Cardiac muscle cell (in vitro differentiated cells and primary cell): ENCODE measurements around the gene PAK4. TPM values are rescaled to one million over a fixed set of nuclear protein-coding genes. Genes with fewer than 3 reads are reported as not detected.
A peak's percentile ranks its signal among the peaks of the same experiment; 100 is the strongest.

Source experiments
- DNase-seq, 2 donors: peaks; one replicate each; pipeline versions ENCODE4 v3.0.0 to v3.0.0-alpha.2; 2010 to 2017; ENCODE audit warnings: low read depth in 1 of 2, low spot score in 1 of 2
- H3K27ac ChIP-seq: fragments of 200-600 bp; sonication (generic); 2 replicates; pipeline ENCODE4 v1.5.1; 2016
- H3K27me3 ChIP-seq: fragments of 200-600 bp; sonication (generic); 2 replicates; pipeline ENCODE4 v1.6.0; 2016; ENCODE audit warnings: control low read depth
- H3K36me3 ChIP-seq: fragments of 200-600 bp; sonication (generic); 2 replicates; pipeline ENCODE4 v1.5.1; 2016; ENCODE audit warnings: control low read depth
- H3K4me1 ChIP-seq: fragments of 200-600 bp; sonication (generic); 2 replicates; pipeline ENCODE4 v1.8.1; 2017; ENCODE audit warnings: low read depth, mild to moderate bottlenecking, mixed run types
- H3K4me3 ChIP-seq: fragments of 200-600 bp; sonication (generic); 2 replicates; pipeline ENCODE4 v1.5.1; 2016; ENCODE audit warnings: mild to moderate bottlenecking
- H3K9me3 ChIP-seq: fragments of 200-600 bp; sonication (generic); 2 replicates; pipeline ENCODE4 v1.5.1; 2017; ENCODE audit warnings: low read depth, mild to moderate bottlenecking, control low read depth
- polyA plus RNA-seq: library from polyadenylated mRNA; unstranded; fragments of >200 nt; fragmentation: Nextera tagmentation; extraction: Ambion mirVana; gene quantifications from 2 replicates; pipeline ENCODE4 v1.2.1, GENCODE V29; 2016
- total RNA-seq: library from RNA; depleted of rRNA; stranded (reverse); fragments of >200 nt; gene quantifications from 2 replicates; pipeline ENCODE4 v1.2.3, GENCODE V29; 2016
- TF ChIP-seq, protein P1 (sequence below): IDR thresholded peaks from 2 replicates; pipeline ENCODE4 v1.5.1; 2012; ENCODE audit warnings: low read depth, mild to moderate bottlenecking, low read length

Gene PAK4
- total and polyA plus RNA-seq, 2 experiments from 2014 or later, result 32.5 to 57.9 TPM

DNA sequence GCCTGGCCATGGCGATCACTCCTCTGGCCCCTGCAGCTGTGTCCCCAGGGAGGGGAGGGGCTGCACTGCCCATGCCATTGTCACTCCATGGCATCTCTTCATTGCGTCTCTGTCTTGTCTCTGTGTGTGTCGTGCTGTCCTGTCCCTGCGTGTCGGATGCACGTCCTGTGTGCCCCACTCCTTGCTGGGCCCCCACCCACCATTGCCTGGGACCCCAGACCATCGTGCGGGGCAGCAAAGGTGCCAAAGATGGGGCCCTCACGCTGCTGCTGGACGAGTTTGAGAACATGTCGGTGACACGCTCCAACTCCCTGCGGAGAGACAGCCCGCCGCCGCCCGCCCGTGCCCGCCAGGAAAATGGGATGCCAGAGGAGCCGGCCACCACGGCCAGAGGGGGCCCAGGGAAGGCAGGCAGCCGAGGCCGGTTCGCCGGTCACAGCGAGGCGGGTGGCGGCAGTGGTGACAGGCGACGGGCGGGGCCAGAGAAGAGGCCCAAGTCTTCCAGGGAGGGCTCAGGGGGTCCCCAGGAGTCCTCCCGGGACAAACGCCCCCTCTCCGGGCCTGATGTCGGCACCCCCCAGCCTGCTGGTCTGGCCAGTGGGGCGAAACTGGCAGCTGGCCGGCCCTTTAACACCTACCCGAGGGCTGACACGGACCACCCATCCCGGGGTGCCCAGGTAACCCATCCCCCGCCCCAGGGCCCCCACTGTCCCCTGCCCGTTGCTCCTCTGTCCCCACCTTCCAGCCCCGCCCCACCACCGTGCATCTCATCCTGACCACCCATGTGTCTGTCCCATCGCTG is 47.3 kb downstream of the PAK4 start:
- no peak overlapping the region for H3K4me3 ChIP-seq
- no peaks in the 10 kb centered on the region for H3K9me3 ChIP-seq
- no peaks in the 10 kb centered on the region for H3K36me3 ChIP-seq
- no peaks in the 10 kb centered on the region for H3K27me3 ChIP-seq
- DNase-seq, result no peak
- TF ChIP-seq, protein P1, sequence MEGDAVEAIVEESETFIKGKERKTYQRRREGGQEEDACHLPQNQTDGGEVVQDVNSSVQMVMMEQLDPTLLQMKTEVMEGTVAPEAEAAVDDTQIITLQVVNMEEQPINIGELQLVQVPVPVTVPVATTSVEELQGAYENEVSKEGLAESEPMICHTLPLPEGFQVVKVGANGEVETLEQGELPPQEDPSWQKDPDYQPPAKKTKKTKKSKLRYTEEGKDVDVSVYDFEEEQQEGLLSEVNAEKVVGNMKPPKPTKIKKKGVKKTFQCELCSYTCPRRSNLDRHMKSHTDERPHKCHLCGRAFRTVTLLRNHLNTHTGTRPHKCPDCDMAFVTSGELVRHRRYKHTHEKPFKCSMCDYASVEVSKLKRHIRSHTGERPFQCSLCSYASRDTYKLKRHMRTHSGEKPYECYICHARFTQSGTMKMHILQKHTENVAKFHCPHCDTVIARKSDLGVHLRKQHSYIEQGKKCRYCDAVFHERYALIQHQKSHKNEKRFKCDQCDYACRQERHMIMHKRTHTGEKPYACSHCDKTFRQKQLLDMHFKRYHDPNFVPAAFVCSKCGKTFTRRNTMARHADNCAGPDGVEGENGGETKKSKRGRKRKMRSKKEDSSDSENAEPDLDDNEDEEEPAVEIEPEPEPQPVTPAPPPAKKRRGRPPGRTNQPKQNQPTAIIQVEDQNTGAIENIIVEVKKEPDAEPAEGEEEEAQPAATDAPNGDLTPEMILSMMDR, result no peak
- no peak overlapping the region for H3K27ac ChIP-seq
- peaks cover 34% of the 10 kb centered on the region for H3K4me1 ChIP-seq

DNA sequence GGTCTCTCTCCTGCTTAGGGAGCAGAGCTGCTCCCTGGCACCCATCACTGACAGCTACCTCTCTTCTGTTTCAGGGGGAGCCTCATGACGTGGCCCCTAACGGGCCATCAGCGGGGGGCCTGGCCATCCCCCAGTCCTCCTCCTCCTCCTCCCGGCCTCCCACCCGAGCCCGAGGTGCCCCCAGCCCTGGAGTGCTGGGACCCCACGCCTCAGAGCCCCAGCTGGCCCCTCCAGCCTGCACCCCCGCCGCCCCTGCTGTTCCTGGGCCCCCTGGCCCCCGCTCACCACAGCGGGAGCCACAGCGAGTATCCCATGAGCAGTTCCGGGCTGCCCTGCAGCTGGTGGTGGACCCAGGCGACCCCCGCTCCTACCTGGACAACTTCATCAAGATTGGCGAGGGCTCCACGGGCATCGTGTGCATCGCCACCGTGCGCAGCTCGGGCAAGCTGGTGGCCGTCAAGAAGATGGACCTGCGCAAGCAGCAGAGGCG is 48.0 kb downstream of the PAK4 start:
- Histone ChIP-seq H3K4me3 (no peak overlapping the region), H3K27me3 (no peaks in the 10 kb centered on the region), H3K36me3 (peaks cover 2% of the 10 kb centered on the region), H3K4me1 (peaks cover 34% of the 10 kb centered on the region), H3K9me3 (no peaks in the 10 kb centered on the region), H3K27ac (no peak overlapping the region)
- TF ChIP-seq, protein P1, result no peak
- DNase-seq, result no peak

DNA sequence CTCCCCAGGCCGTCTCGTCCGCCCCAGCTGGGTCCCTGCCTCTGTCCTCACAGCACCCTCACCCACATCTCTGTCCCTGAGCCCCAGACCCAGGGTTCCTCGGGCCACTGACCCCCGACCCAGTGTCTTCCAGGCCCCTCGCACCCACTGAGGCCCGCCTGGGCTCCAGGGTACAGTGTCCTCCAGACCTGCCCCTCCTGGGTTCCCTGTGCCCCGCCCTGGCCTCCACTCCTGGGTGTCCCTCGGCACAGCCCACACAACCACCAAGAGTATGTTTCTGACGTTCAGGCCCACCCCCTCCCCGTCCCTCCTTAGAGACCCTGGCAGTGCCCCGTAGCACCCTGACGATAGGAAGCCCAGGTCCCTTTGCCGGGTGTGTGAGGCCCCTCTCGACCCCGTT is 48.6 kb downstream of the PAK4 start:
- no peak overlapping the region for H3K4me3 ChIP-seq
- no peaks in the 10 kb centered on the region for H3K27me3 ChIP-seq
- DNase-seq, result no peak
- H3K4me1 ChIP-seq, result peaks cover 34% of the 10 kb centered on the region
- no peak overlapping the region for H3K27ac ChIP-seq
- TF ChIP-seq, protein P1, result no peak
- peaks cover 2% of the 10 kb centered on the region for H3K36me3 ChIP-seq
- H3K9me3 ChIP-seq, result no peaks in the 10 kb centered on the region

DNA sequence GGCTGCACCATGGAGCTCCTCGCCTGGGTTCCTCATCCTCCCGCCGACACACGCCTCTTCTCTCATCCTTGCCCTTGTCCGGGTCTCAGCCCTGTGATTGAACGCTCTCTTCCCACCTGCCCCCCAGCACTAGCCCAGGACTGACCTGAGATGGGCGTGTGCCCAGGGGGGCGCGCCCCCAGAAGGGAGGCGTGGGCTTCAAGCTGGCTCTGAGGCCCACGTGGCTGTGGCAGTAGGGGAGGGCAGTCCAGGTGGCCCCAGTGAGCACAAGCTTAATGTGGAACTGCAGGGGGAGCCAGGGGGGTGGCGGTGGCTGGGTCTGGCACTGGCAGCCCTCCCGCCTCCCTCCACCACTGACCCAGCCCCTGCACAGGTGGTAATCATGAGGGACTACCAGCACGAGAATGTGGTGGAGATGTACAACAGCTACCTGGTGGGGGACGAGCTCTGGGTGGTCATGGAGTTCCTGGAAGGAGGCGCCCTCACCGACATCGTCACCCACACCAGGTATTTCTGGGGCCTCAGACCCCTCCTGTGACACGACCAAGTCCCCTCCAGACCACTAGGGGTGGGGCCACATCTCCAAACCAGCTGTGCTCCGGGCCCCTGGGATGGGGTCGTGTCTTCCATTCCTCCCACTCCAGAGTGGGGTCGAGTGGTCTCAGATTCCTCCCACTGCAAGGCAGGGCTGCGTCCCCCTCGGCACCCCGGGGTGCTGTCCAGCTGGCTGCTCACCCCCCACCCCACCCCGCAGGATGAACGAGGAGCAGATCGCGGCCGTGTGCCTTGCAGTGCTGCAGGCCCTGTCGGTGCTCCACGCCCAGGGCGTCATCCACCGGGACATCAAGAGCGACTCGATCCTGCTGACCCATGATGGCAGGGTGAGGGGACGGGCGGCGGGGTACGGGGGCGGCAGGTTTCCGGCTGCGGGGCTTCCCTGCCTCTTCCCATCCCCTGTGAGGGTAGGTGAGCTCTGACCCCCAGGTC is 49.3 kb downstream of the PAK4 start:
- Histone ChIP-seq H3K4me3 (no peak overlapping the region), H3K36me3 (peaks cover 2% of the 10 kb centered on the region), H3K27me3 (no peaks in the 10 kb centered on the region), H3K27ac (peak overlapping the region; percentile 82), H3K4me1 (peaks cover 34% of the 10 kb centered on the region), H3K9me3 (no peaks in the 10 kb centered on the region)
- no peak for DNase-seq
- TF ChIP-seq, protein P1, result no peak

DNA sequence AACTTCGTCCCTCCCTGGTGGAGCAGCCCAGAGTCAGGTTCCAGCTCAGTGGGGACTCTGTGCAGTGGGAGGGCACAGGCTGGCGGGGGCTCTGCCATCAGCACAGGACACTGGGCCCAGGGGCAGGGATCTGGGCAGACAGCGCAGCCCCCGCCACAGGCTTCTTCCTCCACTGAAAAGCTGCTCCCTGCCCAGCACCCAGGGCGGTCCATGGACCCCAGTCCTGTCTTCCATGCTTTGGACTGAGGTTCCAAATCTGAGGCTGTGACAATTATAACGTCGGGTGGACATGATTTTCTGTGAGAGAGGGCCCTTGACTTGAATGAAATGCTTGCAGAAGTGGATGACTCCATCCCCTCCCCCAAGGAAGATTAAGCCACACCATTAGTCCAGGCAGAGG is 50.0 kb downstream of the PAK4 start:
- Histone ChIP-seq H3K9me3 (no peaks in the 10 kb centered on the region), H3K36me3 (peaks cover 2% of the 10 kb centered on the region), H3K27ac (peak overlapping the region; percentile 82), H3K4me3 (no peak overlapping the region), H3K4me1 (peaks cover 26% of the 10 kb centered on the region), H3K27me3 (no peaks in the 10 kb centered on the region)
- TF ChIP-seq, protein P1, result no peak
- DNase-seq, result peak in 1 of 2 donors; percentile 45
